SK-N-SH (cell line): ENCODE results near the gene CBFA2T3. TPM values are rescaled to one million over a fixed set of nuclear protein-coding genes. Genes with fewer than 3 reads are reported as not detected.

ENCODE experiments used
- CTCF ChIA-PET: fragments of 300-600, 350-600 bp; formaldehyde crosslinking; extraction: SDS; loops from one replicate; lab custom pipeline; 2021; lab: Yijun Ruan, JAX
- POLR2A ChIA-PET: fragments of 350-600 bp; sonication (Branson Sonifier 250); formaldehyde crosslinking; extraction: SDS; loops from one replicate; lab custom pipeline; 2020; ENCODE audit warnings: antibody characterized with exemption, inconsistent platforms; lab: Yijun Ruan, JAX
- DNase-seq: peaks from one replicate; pipeline ENCODE4 v3.0.0; 2012
- H2AFZ ChIP-seq: fragments of 200-600 bp; sonication (generic); 2 replicates; pipeline ENCODE4 v1.8.1; 2016; ENCODE audit warnings: antibody characterized with exemption, mild to moderate bottlenecking, low read depth
- H3F3A ChIP-seq: fragments of 200-600 bp; sonication (generic); replicated peaks from 2 replicates; pipeline ENCODE3; 2016; ENCODE audit warnings: antibody characterized with exemption, mild to moderate bottlenecking; ENCODE audit not compliant: insufficient read depth
- H3K27ac ChIP-seq, 2 experiments: fragments of 200-500 bp in 1 of 2; fragments of 200-600 bp in 1 of 2; sonication (Bioruptor generic) in 1 of 2; sonication (generic), shearing (Covaris generic) in 1 of 2; 2 replicates each; pipeline versions ENCODE4 v1.5.1 to v1.6.1; 2014 to 2016; ENCODE audit warnings: low read depth in 2 of 2, inconsistent platforms in 1 of 2, low read length in 1 of 2, mild to moderate bottlenecking in 1 of 2, mixed read lengths in 1 of 2
- H3K27me3 ChIP-seq: fragments of 200-600 bp; sonication (generic), shearing (Covaris generic); 2 replicates; pipeline ENCODE4 v1.6.1; 2016; ENCODE audit warnings: mixed run types; ENCODE audit not compliant: insufficient read depth
- H3K36me3 ChIP-seq, 2 experiments: fragments of 200-500 bp in 1 of 2; fragments of 200-600 bp in 1 of 2; sonication (Bioruptor generic) in 1 of 2; sonication (generic) in 1 of 2; replicated peaks in 1 of 2; 2 replicates each; pipeline versions ENCODE3 to v1.5.1; 2014 to 2016; ENCODE audit warnings: low read length in 1 of 2, mild to moderate bottlenecking in 1 of 2; ENCODE audit not compliant: insufficient read depth in 2 of 2, control insufficient read depth in 1 of 2
- H3K4me1 ChIP-seq, 2 experiments: fragments of 200-500 bp in 1 of 2; fragments of 200-600 bp in 1 of 2; sonication (Bioruptor generic) in 1 of 2; sonication (generic), shearing (Covaris generic) in 1 of 2; 2 replicates each; pipeline versions ENCODE4 v1.5.1 to v1.6.1; 2014 to 2016; ENCODE audit warnings: low read depth in 1 of 2, low read length in 1 of 2, mixed run types in 1 of 2; ENCODE audit not compliant: insufficient read depth in 2 of 2, control insufficient read depth in 1 of 2
- H3K4me2 ChIP-seq: fragments of 200-600 bp; sonication (generic), shearing (Covaris generic); 2 replicates; pipeline ENCODE4 v1.6.1; 2017; ENCODE audit warnings: mixed run types
- H3K4me3 ChIP-seq, 2 experiments: fragments of 200-500 bp in 1 of 2; fragments of 200-600 bp in 1 of 2; sonication (Bioruptor generic) in 1 of 2; sonication (generic), shearing (Covaris generic) in 1 of 2; 2 replicates each; pipeline versions ENCODE4 v1.5.1 to v1.8.1; 2014 to 2016; ENCODE audit warnings: low read depth in 2 of 2, inconsistent platforms in 1 of 2, low read length in 1 of 2, mild to moderate bottlenecking in 1 of 2, mixed read lengths in 1 of 2, moderate library complexity in 1 of 2
- H3K79me2 ChIP-seq: fragments of 200-600 bp; sonication (generic); 2 replicates; pipeline ENCODE4 v1.8.1; 2017; ENCODE audit warnings: mild to moderate bottlenecking; ENCODE audit not compliant: insufficient read depth
- H3K9ac ChIP-seq: fragments of 200-600 bp; sonication (generic); 2 replicates; pipeline ENCODE4 v1.6.1; 2017; ENCODE audit warnings: mixed run types
- H3K9me2 ChIP-seq: fragments of 200-600 bp; sonication (generic); 2 replicates; pipeline ENCODE4 v1.6.1; 2017; ENCODE audit warnings: mixed run types
- H3K9me3 ChIP-seq: fragments of 200-600 bp; sonication (generic); 2 replicates; pipeline ENCODE4 v1.6.1; 2017; ENCODE audit warnings: mixed run types, mild to moderate bottlenecking, moderate library complexity
- H4K20me1 ChIP-seq: fragments of 200-600 bp; sonication (generic); 2 replicates; pipeline ENCODE4 v1.6.1; 2017; ENCODE audit warnings: mild to moderate bottlenecking, mixed run types; ENCODE audit not compliant: insufficient read depth
- FOXJ3 ChIP-seq: sonication (generic); formaldehyde crosslinking; IDR thresholded peaks from 2 replicates; pipeline ENCODE4 v1.5.1; 2020; ENCODE audit warnings: mild to moderate bottlenecking, missing genetic modification reagents
- FOXM1 ChIP-seq: IDR thresholded peaks from 2 replicates; pipeline ENCODE4 v1.4.0; 2012; ENCODE audit warnings: low read depth, mild to moderate bottlenecking
- GABPA ChIP-seq: IDR thresholded peaks from 2 replicates; pipeline ENCODE4 v1.4.0; 2012; ENCODE audit warnings: low read depth, mild to moderate bottlenecking
- GATA2 ChIP-seq: sonication (generic); formaldehyde crosslinking; IDR thresholded peaks from 2 replicates; pipeline ENCODE4 v1.5.0; 2020; ENCODE audit warnings: mild to moderate bottlenecking, missing genetic modification reagents
- JUND ChIP-seq: IDR thresholded peaks from 2 replicates; pipeline ENCODE4 v1.4.0; 2012
- MAX ChIP-seq: IDR thresholded peaks from 2 replicates; pipeline ENCODE4 v1.4.0; 2012; ENCODE audit warnings: low read depth
- NFIC ChIP-seq: IDR thresholded peaks from 2 replicates; pipeline ENCODE4 v1.4.0; 2012; ENCODE audit warnings: borderline replicate concordance
- NRF1 ChIP-seq: IDR thresholded peaks from 2 replicates; pipeline ENCODE4 v1.6.1; 2012; ENCODE audit warnings: low read depth, mild to moderate bottlenecking, low read length
- RCOR1 ChIP-seq: fragments of 150-350 bp; IDR thresholded peaks from 2 replicates; pipeline ENCODE4 v1.6.1; 2017; ENCODE audit warnings: antibody characterized with exemption, low read length
- RFX5 ChIP-seq: IDR thresholded peaks from 2 replicates; pipeline ENCODE4 v1.6.1; 2012; ENCODE audit warnings: mild to moderate bottlenecking, improper control_type of control experiment, low read length
- TEAD4 ChIP-seq: IDR thresholded peaks from 2 replicates; pipeline ENCODE4 v1.4.0; 2012; ENCODE audit warnings: mild to moderate bottlenecking, borderline replicate concordance; ENCODE audit not compliant: insufficient read depth
- WGBS: methylation state at CpG from one replicate; pipeline ENCODE4 v1.1.6; 2017; ENCODE audit warnings: low lambda C conversion rate; 5-methylcytosine and 5-hydroxymethylcytosine counted together
- polyA plus RNA-seq, 3 experiments: library from polyadenylated mRNA; depleted of rRNA; stranded (reverse); fragments of >200 nt; gene quantifications; 2 replicates each; pipeline ENCODE4 v1.2.3, GENCODE V29; 2012
- TF ChIP-seq, protein P1 (sequence below): fragments of 200-600 bp; sonication (generic); IDR thresholded peaks from 2 replicates; pipeline ENCODE4 v1.6.1; 2017; ENCODE audit warnings: antibody characterized with exemption, mild to moderate bottlenecking, moderate library complexity

CBFA2T3 gene
- polyA plus RNA-seq, 1 of the 3 experiments (the other 2 are of a cell fraction): not detected

DNA sequence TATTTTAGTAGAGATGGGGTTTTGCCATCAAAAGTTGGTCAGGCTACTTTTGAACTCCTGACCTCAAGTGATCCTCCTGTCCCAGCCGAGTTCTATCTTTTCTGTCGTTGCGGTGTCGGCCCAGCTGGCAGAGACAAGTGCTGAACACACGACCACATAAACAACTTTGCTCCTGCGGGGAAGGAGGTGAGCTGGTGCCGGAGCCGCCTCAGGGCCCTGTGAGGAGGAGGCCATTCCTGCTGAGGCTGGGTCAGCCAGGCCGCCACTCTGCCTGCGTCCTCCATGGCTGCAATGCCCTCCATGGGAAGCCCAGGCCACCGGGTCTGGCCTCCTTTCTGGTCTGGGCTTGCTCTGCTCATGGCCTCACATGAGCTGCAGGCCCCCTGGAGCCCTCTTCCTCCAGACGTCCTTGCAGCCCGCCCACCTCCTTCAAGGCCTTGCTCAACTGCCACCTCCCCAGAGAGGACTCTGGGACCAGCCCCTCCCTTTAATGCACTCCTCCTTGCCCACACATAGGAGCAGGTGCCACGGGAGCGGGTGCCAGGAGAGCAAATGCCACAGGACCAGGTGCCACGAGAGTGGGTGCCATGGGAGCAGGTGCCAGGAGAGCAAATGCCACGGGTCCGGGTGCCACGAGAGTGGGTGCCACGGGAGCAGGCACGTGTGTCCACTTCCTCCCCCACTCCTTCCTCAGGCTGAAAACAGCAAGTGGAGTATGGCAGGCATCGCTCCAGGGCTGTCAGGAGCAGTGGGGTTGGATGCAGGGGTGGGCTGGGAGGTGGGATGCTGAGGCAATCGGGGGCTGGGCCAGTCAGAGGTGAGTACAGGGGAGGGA, 28.4 kb upstream of the CBFA2T3 start:
- no peaks in the 10 kb centered on the region for H3K9me2 ChIP-seq
- no peak overlapping the region for H3K4me3 ChIP-seq
- no peak for DNase-seq
- no peak overlapping the region for H3K27ac ChIP-seq
- no peak for TF ChIP-seq NRF1
- TF ChIP-seq, protein P1, sequence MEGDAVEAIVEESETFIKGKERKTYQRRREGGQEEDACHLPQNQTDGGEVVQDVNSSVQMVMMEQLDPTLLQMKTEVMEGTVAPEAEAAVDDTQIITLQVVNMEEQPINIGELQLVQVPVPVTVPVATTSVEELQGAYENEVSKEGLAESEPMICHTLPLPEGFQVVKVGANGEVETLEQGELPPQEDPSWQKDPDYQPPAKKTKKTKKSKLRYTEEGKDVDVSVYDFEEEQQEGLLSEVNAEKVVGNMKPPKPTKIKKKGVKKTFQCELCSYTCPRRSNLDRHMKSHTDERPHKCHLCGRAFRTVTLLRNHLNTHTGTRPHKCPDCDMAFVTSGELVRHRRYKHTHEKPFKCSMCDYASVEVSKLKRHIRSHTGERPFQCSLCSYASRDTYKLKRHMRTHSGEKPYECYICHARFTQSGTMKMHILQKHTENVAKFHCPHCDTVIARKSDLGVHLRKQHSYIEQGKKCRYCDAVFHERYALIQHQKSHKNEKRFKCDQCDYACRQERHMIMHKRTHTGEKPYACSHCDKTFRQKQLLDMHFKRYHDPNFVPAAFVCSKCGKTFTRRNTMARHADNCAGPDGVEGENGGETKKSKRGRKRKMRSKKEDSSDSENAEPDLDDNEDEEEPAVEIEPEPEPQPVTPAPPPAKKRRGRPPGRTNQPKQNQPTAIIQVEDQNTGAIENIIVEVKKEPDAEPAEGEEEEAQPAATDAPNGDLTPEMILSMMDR: no peak
- no peak for TF ChIP-seq GABPA
- TF ChIP-seq FOXM1: no peak
- TF ChIP-seq NFIC: no peak
- TF ChIP-seq TEAD4: no peak
- no peak for TF ChIP-seq MAX
- no peak for TF ChIP-seq RFX5
- TF ChIP-seq RCOR1: no peak
- no peaks in the 10 kb centered on the region for H3F3A ChIP-seq
- H3K4me2 ChIP-seq: no peak overlapping the region
- 56% methylated on average over 22 of the region's 23 CpGs for WGBS
- H2AFZ ChIP-seq: no peak overlapping the region
- no peaks in the 10 kb centered on the region for H3K9me3 ChIP-seq
- H4K20me1 ChIP-seq: no peaks in the 10 kb centered on the region
- no peaks in the 10 kb centered on the region for H3K79me2 ChIP-seq
- ChIA-PET CTCF (no interaction called here), POLR2A (no interaction called here)
- 0 out of 2 replicates have a peak, but pooled peaks cover 7% of the 10 kb centered on the region for H3K27me3 ChIP-seq
- H3K4me1 ChIP-seq: peaks cover 0 to 5% of the 10 kb centered on the region in 2 experiments; a peak in 1 of 4 replicates
- no peaks in the 10 kb centered on the region for H3K36me3 ChIP-seq
- H3K9ac ChIP-seq: no peak overlapping the region

DNA sequence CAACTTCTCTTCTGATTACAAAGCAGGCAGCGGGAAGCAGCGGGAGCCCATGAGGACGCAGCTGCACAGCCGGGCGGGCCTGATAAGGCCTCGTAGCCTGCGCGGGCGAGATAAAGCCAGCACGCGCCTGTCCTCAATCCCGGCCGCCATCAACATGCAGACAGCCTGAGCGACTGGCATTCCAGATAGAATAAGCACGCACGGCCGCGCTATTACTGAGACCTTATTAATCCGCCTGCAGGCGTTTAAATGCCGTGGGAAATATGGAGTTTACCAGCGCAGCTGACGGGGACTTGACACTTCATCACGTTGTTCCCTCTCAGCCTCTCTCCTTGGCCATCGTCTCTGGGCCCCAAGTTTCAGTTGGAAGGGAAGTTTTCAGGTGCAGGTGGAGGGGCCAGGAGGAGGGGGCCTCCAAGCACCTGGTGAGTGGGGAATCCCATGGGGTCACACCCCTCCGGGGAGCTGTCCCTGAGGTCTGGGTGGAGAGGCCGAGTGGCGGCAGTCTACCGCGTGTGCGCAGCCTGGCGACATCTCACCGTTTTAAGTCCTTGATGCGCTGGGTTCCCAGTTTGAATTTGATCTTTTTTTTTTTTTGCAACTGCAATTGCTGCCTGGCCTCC, 27.3 kb upstream of the CBFA2T3 start:
- Histone ChIP-seq H3F3A (no peaks in the 10 kb centered on the region), H4K20me1 (no peaks in the 10 kb centered on the region), H3K36me3 (no peaks in the 10 kb centered on the region), H3K4me2 (no peak overlapping the region), H3K4me1 (peaks cover 0 to 5% of the 10 kb centered on the region in 2 experiments; a peak in 1 of 4 replicates), H3K27ac (peak overlapping the region in 1 of 2 experiments; percentile 28; a peak in 1 of 4 replicates), H2AFZ (no peak overlapping the region), H3K9me2 (no peaks in the 10 kb centered on the region), H3K27me3 (0 out of 2 replicates have a peak, but pooled peaks cover 7% of the 10 kb centered on the region), H3K79me2 (no peaks in the 10 kb centered on the region), H3K9me3 (no peaks in the 10 kb centered on the region), H3K9ac (no peak overlapping the region), H3K4me3 (no peak overlapping the region)
- WGBS: 45% methylated on average over 29 of the region's 34 CpGs
- ChIA-PET CTCF (no interaction called here), POLR2A (no interaction called here)
- DNase-seq: peak; percentile 86
- TF ChIP-seq JUND (no peak), FOXM1 (no peak), FOXJ3 (CRISPR knock-in tag) (0 out of 2 replicates have a peak, but pooled peaks have one; percentile 24), RCOR1 (0 out of 2 replicates have a peak, but pooled peaks have one; percentile 21), GATA2 (CRISPR knock-in tag) (peak; percentile 62)
